Glutamatergic neuron (in vitro differentiated cells): ENCODE data around the gene RPL41. TPM values are rescaled to one million over a fixed set of nuclear protein-coding genes. Genes with fewer than 3 reads are reported as not detected.

Experiments used
- DNase-seq: peaks from one replicate; pipeline ENCODE4 v3.0.0; 2022
- H3K27ac Mint-ChIP-seq: one replicate; pipeline ENCODE4 v1.8.0; 2020; ENCODE audit warnings: mild to moderate bottlenecking, mixed read lengths, inconsistent platforms; ENCODE audit not compliant: unreplicated experiment
- H3K27me3 Mint-ChIP-seq: one replicate; pipeline ENCODE4 v1.8.0; 2020; ENCODE audit warnings: mild to moderate bottlenecking, moderate library complexity, mixed read lengths, inconsistent platforms; ENCODE audit not compliant: unreplicated experiment
- H3K36me3 Mint-ChIP-seq: one replicate; pipeline ENCODE4 v1.8.0; 2020; ENCODE audit warnings: mild to moderate bottlenecking, mixed read lengths, inconsistent platforms; ENCODE audit not compliant: unreplicated experiment
- H3K4me1 Mint-ChIP-seq: one replicate; pipeline ENCODE4 v1.8.0; 2020; ENCODE audit warnings: mild to moderate bottlenecking, low read depth, mixed read lengths, inconsistent platforms; ENCODE audit not compliant: unreplicated experiment
- H3K4me3 Mint-ChIP-seq: one replicate; pipeline ENCODE4 v1.8.0; 2020; ENCODE audit warnings: mild to moderate bottlenecking, mixed read lengths, inconsistent platforms; ENCODE audit not compliant: unreplicated experiment
- H3K9me3 Mint-ChIP-seq: one replicate; pipeline ENCODE4 v1.8.0; 2020; ENCODE audit warnings: mild to moderate bottlenecking, moderate library complexity, mixed read lengths, inconsistent platforms; ENCODE audit not compliant: unreplicated experiment
- CTCF ChIP-seq: fragments of 200-600 bp; sonication (generic); IDR thresholded peaks from one replicate; pipeline ENCODE4 v1.5.0; 2021; ENCODE audit not compliant: partially characterized antibody, unreplicated experiment
- total RNA-seq: library from RNA; stranded (reverse); fragmentation: NEBNext Ultra II Directional; extraction: Animal tissue kit (Norgen Biotek cat#: 25700); gene quantifications from one replicate; pipeline ENCODE4 v1.2.1, GENCODE V29; 2021; ENCODE audit not compliant: unreplicated experiment

Gene RPL41
- total RNA-seq, 1 donor from 2014 or later: 1,433 TPM

- TF ChIP-seq CTCF: no peak
- Mint-ChIP-seq H3K27ac (no peak overlapping the region), H3K4me3 (peak overlapping the region; percentile 46), H3K36me3 (no peaks in the 10 kb centered on the region), H3K4me1 (peaks cover 18% of the 10 kb centered on the region), H3K9me3 (peaks cover 17% of the 10 kb centered on the region), H3K27me3 (peaks cover 15% of the 10 kb centered on the region)
- DNase-seq: no peak
Measured at GRCh38 chr12:56120158-56120846, 3.9 kb downstream of the RPL41 start.

- H3K27me3 Mint-ChIP-seq: peaks cover 13% of the 10 kb centered on the region
- peaks cover 15% of the 10 kb centered on the region for H3K9me3 Mint-ChIP-seq
- DNase-seq: no peak
- TF ChIP-seq CTCF: no peak
- H3K4me3 Mint-ChIP-seq: no peak overlapping the region
- no peaks in the 10 kb centered on the region for H3K36me3 Mint-ChIP-seq
- no peak overlapping the region for H3K27ac Mint-ChIP-seq
- peaks cover 18% of the 10 kb centered on the region for H3K4me1 Mint-ChIP-seq
Measured at GRCh38 chr12:56121204-56121870, 4.9 kb downstream of the RPL41 start.

- H3K4me3 Mint-ChIP-seq: no peak overlapping the region
- no peak overlapping the region for H3K27ac Mint-ChIP-seq
- H3K36me3 Mint-ChIP-seq: no peaks in the 10 kb centered on the region
- H3K4me1 Mint-ChIP-seq: peaks cover 25% of the 10 kb centered on the region
- peaks cover 11% of the 10 kb centered on the region for H3K9me3 Mint-ChIP-seq
- no peak for TF ChIP-seq CTCF
- DNase-seq: no peak
- peaks cover 11% of the 10 kb centered on the region for H3K27me3 Mint-ChIP-seq
Measured at GRCh38 chr12:56122637-56123036, 6.2 kb downstream of the RPL41 start.

- H3K4me3 Mint-ChIP-seq: peak overlapping the region; percentile 7
Measured at GRCh38 chr12:56124133-56124532, 7.7 kb downstream of the RPL41 start.

More at GRCh38 chr12:56124133-56124532, 7.7 kb downstream of the RPL41 start:
- peaks cover 14% of the 10 kb centered on the region for H3K9me3 Mint-ChIP-seq
- TF ChIP-seq CTCF: no peak
- H3K36me3 Mint-ChIP-seq: no peaks in the 10 kb centered on the region
- H3K4me1 Mint-ChIP-seq: peaks cover 15% of the 10 kb centered on the region
- DNase-seq: no peak
- H3K27ac Mint-ChIP-seq: no peak overlapping the region
- H3K27me3 Mint-ChIP-seq: peaks cover 13% of the 10 kb centered on the region
